ENCODE measurements around the gene MBD4. TPM values are rescaled to one million over a fixed set of nuclear protein-coding genes. Genes with fewer than 3 reads are reported as not detected.

MBD4 gene
- total RNA-seq, 4 donors from 2014 or later = 11.4 to 38.6 (median 18.8) TPM

DNA sequence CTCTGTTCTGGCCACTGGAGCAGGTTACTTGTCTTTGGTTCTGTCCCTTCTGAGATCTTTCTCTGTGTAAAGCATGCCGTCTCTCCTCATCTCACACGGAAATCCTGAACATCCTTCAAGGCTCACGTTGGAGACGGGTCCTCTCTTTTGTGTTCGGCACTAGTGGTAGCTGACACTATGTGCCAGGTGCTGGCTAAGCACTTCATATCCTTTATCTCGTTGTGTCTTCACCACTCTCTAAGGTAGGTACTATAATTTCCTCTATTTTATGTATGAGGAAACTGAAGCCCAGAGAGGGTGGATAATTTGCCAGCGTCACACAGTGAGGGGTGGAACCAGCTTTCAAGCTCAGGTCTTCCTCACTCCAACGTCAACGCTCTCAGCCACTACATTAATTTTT is 1.5 kb upstream of the MBD4 start:
- H3K27ac ChIP-seq = peak overlapping the region; percentile 59 to 92 (median 89)
- peaks cover 0 to 17% of the 10 kb centered on the region in 2 donors for H3K36me3 ChIP-seq
- peaks cover 17 to 74% (median 29%) of the 10 kb centered on the region in 3 donors for H3K4me1 ChIP-seq
- H3K4me3 ChIP-seq = peak overlapping the region; percentile 75 to 86
- H3K9me3 ChIP-seq = no peaks in the 10 kb centered on the region
- ATAC-seq = no peak
- no peak for TF ChIP-seq POLR2A (IDR thresholded peaks at IDR 0.05)
- TF ChIP-seq POLR2AphosphoS5 (IDR thresholded peaks at IDR 0.05) = no peak
- TF ChIP-seq, protein P1, sequence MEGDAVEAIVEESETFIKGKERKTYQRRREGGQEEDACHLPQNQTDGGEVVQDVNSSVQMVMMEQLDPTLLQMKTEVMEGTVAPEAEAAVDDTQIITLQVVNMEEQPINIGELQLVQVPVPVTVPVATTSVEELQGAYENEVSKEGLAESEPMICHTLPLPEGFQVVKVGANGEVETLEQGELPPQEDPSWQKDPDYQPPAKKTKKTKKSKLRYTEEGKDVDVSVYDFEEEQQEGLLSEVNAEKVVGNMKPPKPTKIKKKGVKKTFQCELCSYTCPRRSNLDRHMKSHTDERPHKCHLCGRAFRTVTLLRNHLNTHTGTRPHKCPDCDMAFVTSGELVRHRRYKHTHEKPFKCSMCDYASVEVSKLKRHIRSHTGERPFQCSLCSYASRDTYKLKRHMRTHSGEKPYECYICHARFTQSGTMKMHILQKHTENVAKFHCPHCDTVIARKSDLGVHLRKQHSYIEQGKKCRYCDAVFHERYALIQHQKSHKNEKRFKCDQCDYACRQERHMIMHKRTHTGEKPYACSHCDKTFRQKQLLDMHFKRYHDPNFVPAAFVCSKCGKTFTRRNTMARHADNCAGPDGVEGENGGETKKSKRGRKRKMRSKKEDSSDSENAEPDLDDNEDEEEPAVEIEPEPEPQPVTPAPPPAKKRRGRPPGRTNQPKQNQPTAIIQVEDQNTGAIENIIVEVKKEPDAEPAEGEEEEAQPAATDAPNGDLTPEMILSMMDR (IDR thresholded peaks at IDR 0.05) = no peak
- TF ChIP-seq EP300 (IDR thresholded peaks at IDR 0.05) = no peak
- 32 to 49% methylated on average over 8 to 9 of the region's 9 CpGs for WGBS, 2 donors (ENCODE audit: low coverage in 1 of 2)
- H3K27me3 ChIP-seq = no peaks in the 10 kb centered on the region

DNA sequence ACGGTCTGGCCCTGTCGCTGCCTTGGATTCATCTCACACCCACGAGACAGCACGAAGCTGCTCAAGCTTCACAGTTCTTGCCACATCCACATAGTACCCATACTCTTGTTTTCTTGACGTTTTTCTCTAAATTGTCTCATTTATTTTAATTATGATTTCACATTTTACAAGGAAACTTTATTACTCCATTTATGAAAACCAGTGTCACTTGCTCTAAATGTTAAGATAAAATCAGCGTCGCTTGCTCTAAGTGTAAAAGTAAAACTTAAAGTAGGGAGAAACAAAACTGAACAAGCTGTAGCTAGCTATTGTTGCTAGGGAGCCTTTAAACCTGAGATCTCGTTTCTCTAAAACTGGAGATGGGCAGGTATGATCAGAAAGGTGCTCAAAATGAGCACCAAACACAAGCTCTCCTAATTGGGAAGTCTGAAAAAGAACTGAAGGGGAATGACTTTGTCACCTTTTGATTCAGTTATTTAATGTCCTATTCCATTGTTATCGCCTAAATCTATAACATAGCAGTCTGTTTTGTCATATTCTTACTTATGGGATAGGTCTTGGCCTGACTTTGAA is 956 bp upstream of the MBD4 start:
- TF ChIP-seq, protein P1 (IDR thresholded peaks at IDR 0.05) = no peak
- peak; percentile 61 for ATAC-seq
- no peaks in the 10 kb centered on the region for H3K9me3 ChIP-seq
- no peaks in the 10 kb centered on the region for H3K27me3 ChIP-seq
- H3K27ac ChIP-seq = peak overlapping the region; percentile 59 to 92 (median 89)
- peaks cover 17 to 78% (median 29%) of the 10 kb centered on the region in 3 donors for H3K4me1 ChIP-seq
- H3K4me3 ChIP-seq = peak overlapping the region; percentile 75 to 86
- WGBS, 2 donors (ENCODE audit: low coverage in 1 of 2) = 10 to 14% methylated on average over 5 of the region's 9 CpGs
- peaks cover 0 to 22% of the 10 kb centered on the region in 2 donors for H3K36me3 ChIP-seq

DNA sequence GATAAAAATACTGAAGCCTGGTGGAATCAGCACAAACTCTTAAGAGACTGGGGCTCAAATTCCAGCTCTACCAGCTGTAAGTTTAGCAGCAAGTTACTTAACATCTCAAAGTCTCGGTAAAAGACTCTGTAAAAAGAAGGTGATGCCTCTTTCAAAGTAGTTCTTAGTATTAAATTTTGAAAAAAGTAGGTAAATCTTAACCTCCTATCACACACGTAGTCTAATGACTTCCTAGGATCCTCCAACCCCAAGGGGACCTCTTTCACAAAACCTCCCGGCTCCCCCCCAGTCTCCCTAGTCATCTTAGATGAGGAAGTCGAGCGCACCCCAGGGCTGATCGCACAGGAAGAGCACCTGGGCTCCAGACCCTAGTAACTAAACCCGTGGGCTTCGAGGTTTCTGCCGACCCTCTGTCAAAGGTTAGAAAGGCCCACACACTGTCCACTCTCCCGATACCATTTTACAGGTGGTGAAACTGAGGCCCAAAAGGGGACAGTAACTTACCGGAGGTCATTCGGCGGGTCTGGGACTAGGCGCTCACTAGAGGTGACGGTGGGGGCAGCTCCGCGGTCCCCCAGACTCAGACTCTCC is 427 bp downstream of the MBD4 start:
- Histone ChIP-seq H3K4me3 (peak overlapping the region; percentile 75 to 86), H3K4me1 (peaks cover 17 to 86% (median 29%) of the 10 kb centered on the region in 3 donors), H3K27me3 (no peaks in the 10 kb centered on the region), H3K27ac (peak overlapping the region; percentile 19 to 92 (median 89)), H3K36me3 (peaks cover 0 to 25% of the 10 kb centered on the region in 2 donors), H3K9me3 (no peaks in the 10 kb centered on the region)
- ATAC-seq = no peak
- 0% methylated on average over 3 to 6 of the region's 17 CpGs for WGBS, 2 donors (ENCODE audit: low coverage in 1 of 2)
- TF ChIP-seq EP300 (IDR thresholded peaks at IDR 0.05) = no peak
- TF ChIP-seq POLR2A (IDR thresholded peaks at IDR 0.05) = peak in 1 of 2 donors; percentile 71
- TF ChIP-seq POLR2AphosphoS5 (IDR thresholded peaks at IDR 0.05) = no peak
- TF ChIP-seq, protein P1 (IDR thresholded peaks at IDR 0.05) = no peak

DNA sequence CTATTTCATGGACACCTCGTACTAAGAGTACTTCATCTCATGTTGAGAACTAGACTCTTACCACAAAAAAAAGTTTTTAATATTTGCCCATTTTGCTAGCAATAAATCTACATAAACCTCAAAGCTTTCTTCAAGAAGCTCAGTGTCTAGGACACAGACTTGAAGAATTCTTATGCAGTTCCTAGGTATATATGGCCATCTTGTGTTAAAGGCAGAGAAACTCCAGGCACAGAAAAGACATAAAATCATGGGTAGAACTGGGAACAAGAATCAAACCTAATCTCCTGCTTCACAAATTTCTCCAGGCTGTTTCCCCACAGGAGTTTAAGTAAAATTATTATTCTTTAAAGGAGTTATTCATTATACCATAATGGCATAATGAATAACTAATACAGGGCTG is 4.4 kb downstream of the MBD4 start:
- Histone ChIP-seq H3K4me1 (peaks cover 5 to 46% (median 6%) of the 10 kb centered on the region in 3 donors), H3K4me3 (no peak overlapping the region), H3K27me3 (no peaks in the 10 kb centered on the region), H3K36me3 (peaks cover 3 to 64% of the 10 kb centered on the region in 2 donors), H3K9me3 (no peaks in the 10 kb centered on the region), H3K27ac (no peak overlapping the region)
- ATAC-seq = no peak
- no peak for TF ChIP-seq POLR2A (IDR thresholded peaks at IDR 0.05)
- no peak for TF ChIP-seq EP300 (IDR thresholded peaks at IDR 0.05)
- TF ChIP-seq, protein P1 (IDR thresholded peaks at IDR 0.05) = no peak
- TF ChIP-seq POLR2AphosphoS5 (IDR thresholded peaks at IDR 0.05) = no peak
- 60 to 88% methylated on average over 1 of the region's 1 CpG for WGBS, 2 donors (ENCODE audit: low coverage in 1 of 2)

DNA sequence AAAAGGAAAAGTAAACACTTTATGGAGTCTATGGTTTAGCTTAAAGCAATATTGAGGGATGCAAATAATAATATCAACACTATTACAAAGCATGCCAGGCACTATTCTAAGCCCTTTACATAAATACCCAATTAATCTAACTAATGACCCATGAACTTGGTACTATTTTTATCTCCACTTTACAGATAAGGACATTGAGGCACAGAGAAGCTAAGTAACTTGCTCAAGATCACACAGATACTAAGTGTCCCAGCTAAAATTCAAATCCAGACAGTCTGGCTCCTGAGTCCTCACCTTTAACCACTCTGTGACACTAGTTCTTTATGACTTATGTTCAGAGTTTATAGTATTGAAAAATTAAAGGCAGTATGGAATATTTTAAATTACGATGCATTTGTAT is 5.6 kb downstream of the MBD4 start:
- TF ChIP-seq, protein P1 (IDR thresholded peaks at IDR 0.05) = no peak
- TF ChIP-seq POLR2A (IDR thresholded peaks at IDR 0.05) = no peak
- Histone ChIP-seq H3K4me3 (no peak overlapping the region), H3K27me3 (no peaks in the 10 kb centered on the region), H3K36me3 (peaks cover 3 to 68% of the 10 kb centered on the region in 2 donors), H3K4me1 (peaks cover 5 to 45% (median 6%) of the 10 kb centered on the region in 3 donors), H3K9me3 (no peaks in the 10 kb centered on the region), H3K27ac (no peak overlapping the region)
- ATAC-seq = no peak
- WGBS, 2 donors (ENCODE audit: low coverage in 1 of 2) = 96 to 100% methylated on average over 1 of the region's 1 CpG
